ENCODE data around the gene DDAH2. TPM values are rescaled to one million over a fixed set of nuclear protein-coding genes. Genes with fewer than 3 reads are reported as not detected.

The DDAH2 gene
- polyA plus RNA-seq, 1 donor from 2014 or later, result 386 TPM

DNA sequence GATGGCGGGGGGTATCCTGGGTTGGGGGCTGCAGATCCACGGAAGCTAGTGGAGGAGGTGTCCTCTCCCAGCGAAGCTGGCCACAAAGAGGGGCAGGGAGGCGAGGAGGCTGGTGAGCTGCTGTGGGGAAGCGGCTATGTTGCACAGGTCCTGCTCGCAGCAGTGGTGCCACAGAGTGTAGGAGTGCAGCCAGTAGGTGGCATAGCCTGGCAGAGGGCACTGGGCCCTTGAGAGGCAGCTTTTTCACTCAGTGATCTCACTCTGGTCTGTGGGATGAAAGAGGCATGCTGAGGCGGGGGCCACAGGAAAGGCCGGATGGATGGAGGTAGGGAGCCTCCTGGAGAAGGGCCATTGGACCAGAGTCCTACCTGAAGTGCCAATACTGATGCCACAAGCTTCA, 16.8 kb downstream of the DDAH2 start:
- Histone ChIP-seq H3K9me3 (ENCODE audit: low read length) (no peaks in the 10 kb centered on the region), H3K27ac (ENCODE audit: low read length) (no peak overlapping the region), H2AFZ (ENCODE audit: low read depth, low read length) (no peak overlapping the region), H3K4me3 (ENCODE audit: low read length) (no peak overlapping the region), H4K20me1 (ENCODE audit: insufficient read depth) (no peaks in the 10 kb centered on the region), H3K9ac (ENCODE audit: low read length) (no peak overlapping the region), H3K27me3 (ENCODE audit: insufficient read depth, low read depth, low read length) (no peaks in the 10 kb centered on the region), H3K9me2 (ENCODE audit: insufficient read depth, low read length) (no peaks in the 10 kb centered on the region), H3K79me2 (replicated peaks; ENCODE audit: insufficient read depth, low read length) (no peaks in the 10 kb centered on the region), H3F3A (ENCODE audit: insufficient read depth, low read length, poor library complexity, severe bottlenecking) (no peaks in the 10 kb centered on the region), H3K36me3 (ENCODE audit: insufficient read depth, low read length) (no peaks in the 10 kb centered on the region), H3K4me2 (ENCODE audit: low read length) (no peak overlapping the region)
- TF ChIP-seq, protein P1, sequence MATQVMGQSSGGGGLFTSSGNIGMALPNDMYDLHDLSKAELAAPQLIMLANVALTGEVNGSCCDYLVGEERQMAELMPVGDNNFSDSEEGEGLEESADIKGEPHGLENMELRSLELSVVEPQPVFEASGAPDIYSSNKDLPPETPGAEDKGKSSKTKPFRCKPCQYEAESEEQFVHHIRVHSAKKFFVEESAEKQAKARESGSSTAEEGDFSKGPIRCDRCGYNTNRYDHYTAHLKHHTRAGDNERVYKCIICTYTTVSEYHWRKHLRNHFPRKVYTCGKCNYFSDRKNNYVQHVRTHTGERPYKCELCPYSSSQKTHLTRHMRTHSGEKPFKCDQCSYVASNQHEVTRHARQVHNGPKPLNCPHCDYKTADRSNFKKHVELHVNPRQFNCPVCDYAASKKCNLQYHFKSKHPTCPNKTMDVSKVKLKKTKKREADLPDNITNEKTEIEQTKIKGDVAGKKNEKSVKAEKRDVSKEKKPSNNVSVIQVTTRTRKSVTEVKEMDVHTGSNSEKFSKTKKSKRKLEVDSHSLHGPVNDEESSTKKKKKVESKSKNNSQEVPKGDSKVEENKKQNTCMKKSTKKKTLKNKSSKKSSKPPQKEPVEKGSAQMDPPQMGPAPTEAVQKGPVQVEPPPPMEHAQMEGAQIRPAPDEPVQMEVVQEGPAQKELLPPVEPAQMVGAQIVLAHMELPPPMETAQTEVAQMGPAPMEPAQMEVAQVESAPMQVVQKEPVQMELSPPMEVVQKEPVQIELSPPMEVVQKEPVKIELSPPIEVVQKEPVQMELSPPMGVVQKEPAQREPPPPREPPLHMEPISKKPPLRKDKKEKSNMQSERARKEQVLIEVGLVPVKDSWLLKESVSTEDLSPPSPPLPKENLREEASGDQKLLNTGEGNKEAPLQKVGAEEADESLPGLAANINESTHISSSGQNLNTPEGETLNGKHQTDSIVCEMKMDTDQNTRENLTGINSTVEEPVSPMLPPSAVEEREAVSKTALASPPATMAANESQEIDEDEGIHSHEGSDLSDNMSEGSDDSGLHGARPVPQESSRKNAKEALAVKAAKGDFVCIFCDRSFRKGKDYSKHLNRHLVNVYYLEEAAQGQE (IDR thresholded peaks at IDR 0.05; ENCODE audit: borderline replicate concordance), result no peak
- TF ChIP-seq POLR2AphosphoS5 (IDR thresholded peaks at IDR 0.05), result no peak
- no peak for TF ChIP-seq EP300 (conservative IDR thresholded peaks at IDR 0.05; ENCODE audit: poor library complexity, severe bottlenecking)
- TF ChIP-seq CTCF (IDR thresholded peaks at IDR 0.05; ENCODE audit: poor library complexity, severe bottlenecking), result no peak
- no peak for TF ChIP-seq SMC3 (conservative IDR thresholded peaks at IDR 0.05; ENCODE audit: poor library complexity)
- no peak for TF ChIP-seq RAD21 (conservative IDR thresholded peaks at IDR 0.05)
- TF ChIP-seq MXI1 (conservative IDR thresholded peaks at IDR 0.05; ENCODE audit: poor library complexity, severe bottlenecking), result no peak
- TF ChIP-seq EZH2 (IDR thresholded peaks at IDR 0.05; ENCODE audit: borderline replicate concordance, insufficient read depth, low read length, poor library complexity, severe bottlenecking), result no peak
- TF ChIP-seq TAF1 (IDR thresholded peaks at IDR 0.05; ENCODE audit: low read depth), result no peak

DNA sequence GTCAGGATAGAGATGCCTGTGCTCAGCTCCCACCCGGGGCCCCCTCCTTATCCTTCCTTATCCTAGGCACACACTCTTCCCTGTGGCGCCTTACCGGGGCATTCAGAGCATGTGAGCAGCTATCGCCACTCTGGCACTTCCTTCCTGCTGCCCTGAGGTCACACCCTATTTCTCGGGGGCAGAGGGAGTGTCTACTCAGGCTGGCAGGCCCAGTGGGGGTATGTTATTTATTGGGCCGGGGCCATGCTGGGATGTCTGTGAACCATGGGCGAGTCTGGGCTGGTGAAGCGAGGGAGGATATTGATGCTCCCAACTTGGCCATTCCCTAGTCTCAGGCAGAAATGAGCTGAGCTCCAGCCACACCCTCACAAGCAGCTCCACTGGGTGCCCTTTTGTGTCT, 17.9 kb downstream of the DDAH2 start:
- H3K27ac ChIP-seq (ENCODE audit: low read length), result no peak overlapping the region
- no peak overlapping the region for H2AFZ ChIP-seq (ENCODE audit: low read depth, low read length)
- no peaks in the 10 kb centered on the region for H3K79me2 ChIP-seq (replicated peaks; ENCODE audit: insufficient read depth, low read length)
- H3K9me3 ChIP-seq (ENCODE audit: low read length), result no peaks in the 10 kb centered on the region
- no peak overlapping the region for H3K4me2 ChIP-seq (ENCODE audit: low read length)
- H3K4me3 ChIP-seq (ENCODE audit: low read length), result no peak overlapping the region
- no peaks in the 10 kb centered on the region for H4K20me1 ChIP-seq (ENCODE audit: insufficient read depth)
- TF ChIP-seq SMC3 (conservative IDR thresholded peaks at IDR 0.05; ENCODE audit: poor library complexity), result no peak
- TF ChIP-seq, protein P1 (IDR thresholded peaks at IDR 0.05; ENCODE audit: borderline replicate concordance), result no peak
- TF ChIP-seq TAF1 (IDR thresholded peaks at IDR 0.05; ENCODE audit: low read depth), result no peak
- no peak for TF ChIP-seq POLR2AphosphoS5 (IDR thresholded peaks at IDR 0.05)
- no peaks in the 10 kb centered on the region for H3K9me2 ChIP-seq (ENCODE audit: insufficient read depth, low read length)
- H3F3A ChIP-seq (ENCODE audit: insufficient read depth, low read length, poor library complexity, severe bottlenecking), result no peaks in the 10 kb centered on the region
- no peaks in the 10 kb centered on the region for H3K36me3 ChIP-seq (ENCODE audit: insufficient read depth, low read length)
- H3K9ac ChIP-seq (ENCODE audit: low read length), result no peak overlapping the region
- H3K27me3 ChIP-seq (ENCODE audit: insufficient read depth, low read depth, low read length), result no peaks in the 10 kb centered on the region
